Osteoblast (primary cell): ENCODE results near the gene DCAF15. TPM values are rescaled to one million over a fixed set of nuclear protein-coding genes. Genes with fewer than 3 reads are reported as not detected.

ENCODE experiments used
- DNase-seq: peaks from one replicate; pipeline ENCODE4 v3.0.0; 2011; ENCODE audit warnings: low spot score, mixed read lengths; ENCODE audit not compliant: insufficient read length; ENCODE audit errors: missing footprints
- H2AFZ ChIP-seq: 2 replicates; pipeline ENCODE4 v1.6.0; 2011; ENCODE audit warnings: mild to moderate bottlenecking, low read length
- H3K27ac ChIP-seq: 2 replicates; pipeline ENCODE4 v1.5.1; 2011; ENCODE audit warnings: mild to moderate bottlenecking, low read depth, low read length, moderate library complexity
- H3K27me3 ChIP-seq: 2 replicates; pipeline ENCODE4 v1.6.0; 2012; ENCODE audit warnings: mild to moderate bottlenecking, control low read depth, inconsistent platforms, low read length, moderate library complexity; ENCODE audit not compliant: insufficient read depth
- H3K36me3 ChIP-seq: 2 replicates; pipeline ENCODE4 v1.5.1; 2011; ENCODE audit warnings: mild to moderate bottlenecking, low read length, control low read depth, moderate library complexity; ENCODE audit not compliant: insufficient read depth
- H3K4me1 ChIP-seq: 2 replicates; pipeline ENCODE4 v1.5.1; 2011; ENCODE audit warnings: mild to moderate bottlenecking, low read length, control low read depth, moderate library complexity; ENCODE audit not compliant: insufficient read depth
- H3K4me2 ChIP-seq: 2 replicates; pipeline ENCODE4 v1.6.0; 2011; ENCODE audit warnings: mild to moderate bottlenecking, low read length; ENCODE audit not compliant: insufficient read depth
- H3K4me3 ChIP-seq: fragments of 200-600 bp; sonication (generic); 3 replicates; pipeline ENCODE4 v1.5.1; 2012; ENCODE audit warnings: mild to moderate bottlenecking, low read length, inconsistent platforms; ENCODE audit not compliant: insufficient read depth
- H3K79me2 ChIP-seq: 2 replicates; pipeline ENCODE4 v1.6.0; 2012; ENCODE audit warnings: mild to moderate bottlenecking, low read length, control low read depth, inconsistent platforms; ENCODE audit not compliant: insufficient read depth
- H3K9me3 ChIP-seq: 2 replicates; pipeline ENCODE4 v1.5.1; 2011; ENCODE audit warnings: low read depth, low read length, control low read depth
- H4K20me1 ChIP-seq: 2 replicates; pipeline ENCODE4 v1.6.0; 2012; ENCODE audit warnings: mild to moderate bottlenecking, low read length, control low read depth; ENCODE audit not compliant: insufficient read depth
- CTCF ChIP-seq: IDR thresholded peaks from 2 replicates; pipeline ENCODE4 v1.5.1; 2011; ENCODE audit warnings: mild to moderate bottlenecking, low read depth, low read length, moderate library complexity; ENCODE audit errors: extremely low read depth
- total RNA-seq: library from RNA; depleted of rRNA; stranded (reverse); fragments of >200 nt; gene quantifications from 2 replicates; pipeline ENCODE4 v1.2.3, GENCODE V29; 2012

The DCAF15 gene
- total RNA-seq, 1 donor = 11.9 TPM

GRCh38 chr19:13934785-13935109 is 17.6 kb upstream of the DCAF15 start:
- Histone ChIP-seq H3K4me1 (peaks cover 5% of the 10 kb centered on the region), H2AFZ (no peak overlapping the region), H3K36me3 (peaks cover 4% of the 10 kb centered on the region), H3K4me2 (no peak overlapping the region), H3K79me2 (no peaks in the 10 kb centered on the region), H3K4me3 (no peak overlapping the region), H3K27me3 (no peaks in the 10 kb centered on the region), H3K9me3 (no peaks in the 10 kb centered on the region), H4K20me1 (no peaks in the 10 kb centered on the region), H3K27ac (no peak overlapping the region)
- no peak for TF ChIP-seq CTCF
- DNase-seq = peak; percentile 5

- Histone ChIP-seq H3K9me3 (no peaks in the 10 kb centered on the region), H3K27ac (no peak overlapping the region), H3K4me1 (peaks cover 5% of the 10 kb centered on the region), H3K79me2 (no peaks in the 10 kb centered on the region), H3K4me2 (no peak overlapping the region), H3K27me3 (no peaks in the 10 kb centered on the region), H3K36me3 (peaks cover 3% of the 10 kb centered on the region), H2AFZ (no peak overlapping the region), H3K4me3 (no peak overlapping the region), H4K20me1 (no peaks in the 10 kb centered on the region)
- peak; percentile 86 for DNase-seq
- no peak for TF ChIP-seq CTCF
Measured at GRCh38 chr19:13935765-13936510, 16.4 kb upstream of the DCAF15 start.

GRCh38 chr19:13937479-13938300 is 14.6 kb upstream of the DCAF15 start:
- Histone ChIP-seq H3K27ac (no peak overlapping the region), H2AFZ (peak overlapping the region; percentile 58), H3K4me2 (peak overlapping the region; percentile 88), H3K79me2 (no peaks in the 10 kb centered on the region), H3K9me3 (no peaks in the 10 kb centered on the region), H3K27me3 (no peaks in the 10 kb centered on the region), H3K36me3 (no peaks in the 10 kb centered on the region), H4K20me1 (no peaks in the 10 kb centered on the region), H3K4me1 (peaks cover 5% of the 10 kb centered on the region), H3K4me3 (peak overlapping the region; percentile 83)
- no peak for TF ChIP-seq CTCF
- DNase-seq = peak; percentile 91
